ENCODE data around the gene COX14.
A peak's percentile ranks its signal among the peaks of the same experiment; 100 is the strongest.

Gene COX14

DNA sequence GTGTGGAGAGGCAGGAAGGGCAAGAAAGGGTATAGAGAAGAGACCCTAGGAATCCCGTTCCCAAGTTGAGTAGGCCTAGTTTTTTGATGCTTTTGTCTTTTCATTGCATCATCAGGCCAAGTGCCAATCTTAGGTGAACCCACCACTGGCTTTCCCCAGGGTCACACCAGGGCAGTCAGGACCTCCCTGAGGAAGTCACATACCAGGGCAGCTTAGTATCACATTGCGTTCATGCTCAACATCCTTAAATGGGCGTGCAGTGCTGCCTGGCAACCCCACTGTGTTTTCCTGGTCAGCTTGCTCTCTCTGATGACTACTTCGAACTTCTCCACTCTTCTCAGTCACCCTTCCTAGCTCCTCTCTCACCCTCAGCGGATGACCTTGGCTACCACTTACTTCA lies 45.6 kb upstream of the COX14 start:
- CTCF ChIA-PET: interaction anchor here (0.6 to 7.9 kb wide), 11 partner anchors 8 to 289 kb away, joined by 3 to 145 read pairs (median 7); partner anchors contain the start of gene SMARCD1
- Histone ChIP-seq H3K27ac (ENCODE audit: extremely low read depth, low read depth, low read length) (no peak overlapping the region), H3K4me1 (ENCODE audit: control insufficient read depth, insufficient read depth, low read length) (no peaks in the 10 kb centered on the region), H3K9me3 (ENCODE audit: control insufficient read depth, insufficient read depth, low read depth, low read length) (no peaks in the 10 kb centered on the region), H3K4me3 (ENCODE audit: low read depth, low read length) (no peak overlapping the region), H3K36me3 (ENCODE audit: control insufficient read depth in 2 of 2, insufficient read depth in 1 of 2, low read length in 2 of 2) (peaks cover 0 to 28% of the 10 kb centered on the region in 2 experiments; a peak in 1 of 3 replicates)
- no peak for TF ChIP-seq ZXDB (tag by site-specific recombination; IDR thresholded peaks at IDR 0.05)
- TF ChIP-seq, protein P1, sequence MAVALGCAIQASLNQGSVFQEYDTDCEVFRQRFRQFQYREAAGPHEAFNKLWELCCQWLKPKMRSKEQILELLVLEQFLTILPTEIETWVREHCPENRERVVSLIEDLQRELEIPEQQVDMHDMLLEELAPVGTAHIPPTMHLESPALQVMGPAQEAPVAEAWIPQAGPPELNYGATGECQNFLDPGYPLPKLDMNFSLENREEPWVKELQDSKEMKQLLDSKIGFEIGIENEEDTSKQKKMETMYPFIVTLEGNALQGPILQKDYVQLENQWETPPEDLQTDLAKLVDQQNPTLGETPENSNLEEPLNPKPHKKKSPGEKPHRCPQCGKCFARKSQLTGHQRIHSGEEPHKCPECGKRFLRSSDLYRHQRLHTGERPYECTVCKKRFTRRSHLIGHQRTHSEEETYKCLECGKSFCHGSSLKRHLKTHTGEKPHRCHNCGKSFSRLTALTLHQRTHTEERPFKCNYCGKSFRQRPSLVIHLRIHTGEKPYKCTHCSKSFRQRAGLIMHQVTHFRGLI (tag by site-specific recombination; IDR thresholded peaks at IDR 0.05): no peak
- peak; percentile 87 for TF ChIP-seq GLIS1 (tag by site-specific recombination; IDR thresholded peaks at IDR 0.05)
- no peak for TF ChIP-seq ZBTB20 (tag by site-specific recombination; IDR thresholded peaks at IDR 0.05)
- peak; percentile 61 for TF ChIP-seq ZBTB17 (tag by site-specific recombination; IDR thresholded peaks at IDR 0.05)
- TF ChIP-seq, protein P2, sequence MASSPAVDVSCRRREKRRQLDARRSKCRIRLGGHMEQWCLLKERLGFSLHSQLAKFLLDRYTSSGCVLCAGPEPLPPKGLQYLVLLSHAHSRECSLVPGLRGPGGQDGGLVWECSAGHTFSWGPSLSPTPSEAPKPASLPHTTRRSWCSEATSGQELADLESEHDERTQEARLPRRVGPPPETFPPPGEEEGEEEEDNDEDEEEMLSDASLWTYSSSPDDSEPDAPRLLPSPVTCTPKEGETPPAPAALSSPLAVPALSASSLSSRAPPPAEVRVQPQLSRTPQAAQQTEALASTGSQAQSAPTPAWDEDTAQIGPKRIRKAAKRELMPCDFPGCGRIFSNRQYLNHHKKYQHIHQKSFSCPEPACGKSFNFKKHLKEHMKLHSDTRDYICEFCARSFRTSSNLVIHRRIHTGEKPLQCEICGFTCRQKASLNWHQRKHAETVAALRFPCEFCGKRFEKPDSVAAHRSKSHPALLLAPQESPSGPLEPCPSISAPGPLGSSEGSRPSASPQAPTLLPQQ (tag by site-specific recombination; IDR thresholded peaks at IDR 0.05): peak; percentile 51; the same call in 1 of the 2 replicates
- TF ChIP-seq PRDM1 (tag by site-specific recombination; IDR thresholded peaks at IDR 0.05): peak; percentile 17; the same call in 1 of the 2 replicates
- TF ChIP-seq ZNF426 (tag by site-specific recombination; IDR thresholded peaks at IDR 0.05): no peak
- TF ChIP-seq ZNF248 (tag by site-specific recombination; IDR thresholded peaks at IDR 0.05): no peak
- TF ChIP-seq GLIS2 (tag by site-specific recombination; IDR thresholded peaks at IDR 0.05): 0 out of 2 replicates have a peak, but pooled peaks have one; percentile 20
- no peak for TF ChIP-seq ZNF521 (tag by site-specific recombination; IDR thresholded peaks at IDR 0.05)
- TF ChIP-seq KLF7 (tag by site-specific recombination; IDR thresholded peaks at IDR 0.05; ENCODE audit: borderline replicate concordance): no peak
- TF ChIP-seq ZNF48 (tag by site-specific recombination; IDR thresholded peaks at IDR 0.05): no peak
- TF ChIP-seq, protein P3, sequence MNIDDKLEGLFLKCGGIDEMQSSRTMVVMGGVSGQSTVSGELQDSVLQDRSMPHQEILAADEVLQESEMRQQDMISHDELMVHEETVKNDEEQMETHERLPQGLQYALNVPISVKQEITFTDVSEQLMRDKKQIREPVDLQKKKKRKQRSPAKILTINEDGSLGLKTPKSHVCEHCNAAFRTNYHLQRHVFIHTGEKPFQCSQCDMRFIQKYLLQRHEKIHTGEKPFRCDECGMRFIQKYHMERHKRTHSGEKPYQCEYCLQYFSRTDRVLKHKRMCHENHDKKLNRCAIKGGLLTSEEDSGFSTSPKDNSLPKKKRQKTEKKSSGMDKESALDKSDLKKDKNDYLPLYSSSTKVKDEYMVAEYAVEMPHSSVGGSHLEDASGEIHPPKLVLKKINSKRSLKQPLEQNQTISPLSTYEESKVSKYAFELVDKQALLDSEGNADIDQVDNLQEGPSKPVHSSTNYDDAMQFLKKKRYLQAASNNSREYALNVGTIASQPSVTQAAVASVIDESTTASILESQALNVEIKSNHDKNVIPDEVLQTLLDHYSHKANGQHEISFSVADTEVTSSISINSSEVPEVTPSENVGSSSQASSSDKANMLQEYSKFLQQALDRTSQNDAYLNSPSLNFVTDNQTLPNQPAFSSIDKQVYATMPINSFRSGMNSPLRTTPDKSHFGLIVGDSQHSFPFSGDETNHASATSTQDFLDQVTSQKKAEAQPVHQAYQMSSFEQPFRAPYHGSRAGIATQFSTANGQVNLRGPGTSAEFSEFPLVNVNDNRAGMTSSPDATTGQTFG (tag by site-specific recombination; IDR thresholded peaks at IDR 0.05; ENCODE audit: borderline replicate concordance): no peak
- TF ChIP-seq ZNF24 (tag by site-specific recombination; IDR thresholded peaks at IDR 0.05): no peak
- TF ChIP-seq, protein P4, sequence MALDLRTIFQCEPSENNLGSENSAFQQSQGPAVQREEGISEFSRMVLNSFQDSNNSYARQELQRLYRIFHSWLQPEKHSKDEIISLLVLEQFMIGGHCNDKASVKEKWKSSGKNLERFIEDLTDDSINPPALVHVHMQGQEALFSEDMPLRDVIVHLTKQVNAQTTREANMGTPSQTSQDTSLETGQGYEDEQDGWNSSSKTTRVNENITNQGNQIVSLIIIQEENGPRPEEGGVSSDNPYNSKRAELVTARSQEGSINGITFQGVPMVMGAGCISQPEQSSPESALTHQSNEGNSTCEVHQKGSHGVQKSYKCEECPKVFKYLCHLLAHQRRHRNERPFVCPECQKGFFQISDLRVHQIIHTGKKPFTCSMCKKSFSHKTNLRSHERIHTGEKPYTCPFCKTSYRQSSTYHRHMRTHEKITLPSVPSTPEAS (tag by site-specific recombination; IDR thresholded peaks at IDR 0.05): no peak
- TF ChIP-seq ZNF629 (tag by site-specific recombination; IDR thresholded peaks at IDR 0.05): no peak
- peak; percentile 34; the same call in 1 of the 2 replicates for TF ChIP-seq ZIC2 (tag by site-specific recombination; IDR thresholded peaks at IDR 0.05)
- no peak for TF ChIP-seq FEZF1 (tag by site-specific recombination; IDR thresholded peaks at IDR 0.05)
- TF ChIP-seq ZNF785 (tag by site-specific recombination; IDR thresholded peaks at IDR 0.05): no peak
- no peak for TF ChIP-seq ZNF138 (tag by site-specific recombination; IDR thresholded peaks at IDR 0.05; ENCODE audit: borderline replicate concordance)
- no peak for TF ChIP-seq KLF10 (tag by site-specific recombination; IDR thresholded peaks at IDR 0.05)
- TF ChIP-seq ZNF366 (tag by site-specific recombination; conservative IDR thresholded peaks at IDR 0.05): no peak
- no peak for TF ChIP-seq ZNF146 (tag by site-specific recombination; IDR thresholded peaks at IDR 0.05)
- POLR2A ChIA-PET: interaction anchor here (0.5 to 1.1 kb wide), 3 partner anchors 18 to 566 kb away, joined by 3 to 4 read pairs (median 3); partner anchors contain the start of gene SMARCD1

Data from HEK293 (cell line).